HEK293 (cell line): ENCODE results near the gene SPINT2.

ENCODE experiments used
- CTCF ChIA-PET: fragments of 350-600 bp; formaldehyde crosslinking; extraction: SDS; loops from one replicate; lab custom pipeline; 2021; ENCODE audit warnings: antibody characterized with exemption; lab: Yijun Ruan, JAX
- POLR2A ChIA-PET: fragments of 300-600 bp; formaldehyde crosslinking; extraction: SDS; loops from one replicate; lab custom pipeline; 2020; ENCODE audit warnings: antibody characterized with exemption, inconsistent platforms; lab: Yijun Ruan, JAX
- H3K27ac ChIP-seq: fragments of 200-500 bp; sonication (Bioruptor generic); 2 replicates; pipeline ENCODE4 v1.5.1; 2014; ENCODE audit warnings: low read depth, low read length, control low read depth, inconsistent platforms; ENCODE audit errors: extremely low read depth
- H3K36me3 ChIP-seq, 2 experiments: fragments of 200-500 bp in 1 of 2; sonication (Bioruptor generic) in 1 of 2; 1 replicate in 1 of 2; 2 replicates in 1 of 2; pipeline ENCODE4 v1.5.1; 2014 to 2017; ENCODE audit warnings: inconsistent platforms in 2 of 2, low read length in 2 of 2; ENCODE audit not compliant: control insufficient read depth in 2 of 2, insufficient read depth in 1 of 2
- H3K4me1 ChIP-seq: fragments of 200-500 bp; sonication (Bioruptor generic); 2 replicates; pipeline ENCODE4 v1.5.1; 2014; ENCODE audit warnings: mild to moderate bottlenecking, low read length, inconsistent platforms; ENCODE audit not compliant: control insufficient read depth, insufficient read depth
- H3K4me3 ChIP-seq: 2 replicates; pipeline ENCODE4 v1.5.1; 2011; ENCODE audit warnings: low read depth, mild to moderate bottlenecking, control low read depth, low read length, moderate library complexity
- H3K9me3 ChIP-seq: fragments of 200-500 bp; sonication (Bioruptor generic); 2 replicates; pipeline ENCODE4 v1.5.1; 2014; ENCODE audit warnings: low read depth, low read length, inconsistent platforms; ENCODE audit not compliant: control insufficient read depth, insufficient read depth
- AEBP2 ChIP-seq: fragments of 450-650 bp; formaldehyde crosslinking; IDR thresholded peaks from 2 replicates; pipeline ENCODE4 v1.5.1; 2016; ENCODE audit warnings: missing biosample characterization, missing genetic modification characterization, borderline replicate concordance
- GLIS2 ChIP-seq: fragments of 450-650 bp; formaldehyde crosslinking; IDR thresholded peaks from 2 replicates; pipeline ENCODE4 v1.5.1; 2016; ENCODE audit warnings: missing biosample characterization, missing genetic modification characterization
- HIC1 ChIP-seq: fragments of 450-650 bp; formaldehyde crosslinking; IDR thresholded peaks from 2 replicates; pipeline ENCODE4 v1.5.1; 2016; ENCODE audit warnings: missing biosample characterization, missing genetic modification characterization
- INSM2 ChIP-seq: fragments of 450-650 bp; formaldehyde crosslinking; IDR thresholded peaks from 2 replicates; pipeline ENCODE4 v1.5.1; 2016; ENCODE audit warnings: missing biosample characterization, missing genetic modification characterization
- KLF1 ChIP-seq: fragments of 450-650 bp; formaldehyde crosslinking; IDR thresholded peaks from 2 replicates; pipeline ENCODE4 v1.5.1; 2016; ENCODE audit warnings: missing biosample characterization, missing genetic modification characterization
- KLF17 ChIP-seq: fragments of 450-650 bp; formaldehyde crosslinking; IDR thresholded peaks from 2 replicates; pipeline ENCODE4 v1.5.1; 2016; ENCODE audit warnings: missing biosample characterization, missing genetic modification characterization
- OSR2 ChIP-seq: fragments of 450-650 bp; formaldehyde crosslinking; IDR thresholded peaks from 2 replicates; pipeline ENCODE4 v1.5.1; 2016; ENCODE audit warnings: missing biosample characterization, missing genetic modification characterization
- ZNF132 ChIP-seq: fragments of 450-650 bp; formaldehyde crosslinking; IDR thresholded peaks from 2 replicates; pipeline ENCODE4 v1.5.1; 2017; ENCODE audit warnings: missing biosample characterization, missing genetic modification characterization, borderline replicate concordance
- ZNF157 ChIP-seq: fragments of 450-650 bp; formaldehyde crosslinking; IDR thresholded peaks from 2 replicates; pipeline ENCODE4 v1.5.1; 2016; ENCODE audit warnings: missing biosample characterization, missing genetic modification characterization
- ZNF324 ChIP-seq: fragments of 450-650 bp; formaldehyde crosslinking; IDR thresholded peaks from 2 replicates; pipeline ENCODE4 v1.5.1; 2016; ENCODE audit warnings: missing biosample characterization, missing genetic modification characterization
- ZNF548 ChIP-seq: fragments of 450-650 bp; formaldehyde crosslinking; IDR thresholded peaks from 2 replicates; pipeline ENCODE4 v1.5.1; 2016; ENCODE audit warnings: missing biosample characterization, missing genetic modification characterization
- ZNF580 ChIP-seq: fragments of 450-650 bp; formaldehyde crosslinking; IDR thresholded peaks from 2 replicates; pipeline ENCODE4 v1.5.1; 2016; ENCODE audit warnings: missing biosample characterization, missing genetic modification characterization
- ZNF600 ChIP-seq: fragments of 450-650 bp; formaldehyde crosslinking; IDR thresholded peaks from 2 replicates; pipeline ENCODE4 v1.5.1; 2016; ENCODE audit warnings: missing biosample characterization, missing genetic modification characterization
- ZNF677 ChIP-seq: fragments of 450-650 bp; IDR thresholded peaks from 2 replicates; pipeline ENCODE4 v1.5.0; 2018; ENCODE audit warnings: missing biosample characterization, mild to moderate bottlenecking, missing genetic modification characterization, moderate library complexity
- ZSCAN4 ChIP-seq: fragments of 450-650 bp; formaldehyde crosslinking; IDR thresholded peaks from 2 replicates; pipeline ENCODE4 v1.5.1; 2017; ENCODE audit warnings: missing biosample characterization, missing genetic modification characterization

SPINT2 gene

GRCh38 chr19:38233740-38234251 is 30.6 kb upstream of the SPINT2 start (continued):
- no peak for TF ChIP-seq ZSCAN4 (tag by site-specific recombination)

- no peaks in the 10 kb centered on the region for H3K9me3 ChIP-seq
- H3K27ac ChIP-seq, result no peak overlapping the region
- H3K4me3 ChIP-seq, result no peak overlapping the region
- no peaks in the 10 kb centered on the region for H3K4me1 ChIP-seq
- ChIA-PET CTCF (interaction anchor here (0.6 to 23.5 kb wide), 44 partner anchors 9 to 1157 kb away, joined by 3 to 316 read pairs (median 5); partner anchors contain the start of genes C19orf33, CATSPERG, FAM98C and GGN), POLR2A (interaction anchor here (0.7 to 2.3 kb wide), 6 partner anchors 9 to 168 kb away, joined by 3 to 10 read pairs (median 4); partner anchors contain the start of genes CATSPERG and FAM98C)
- TF ChIP-seq ZNF324 (tag by site-specific recombination) (no peak), HIC1 (tag by site-specific recombination) (no peak), KLF17 (tag by site-specific recombination) (no peak), OSR2 (tag by site-specific recombination) (no peak), ZNF132 (no peak), ZNF580 (tag by site-specific recombination) (no peak), GLIS2 (no peak)
- no peaks in the 10 kb centered on the region for H3K36me3 ChIP-seq
Measured at GRCh38 chr19:38234615-38235014, 29.8 kb upstream of the SPINT2 start.

GRCh38 chr19:38239816-38240215 is 24.6 kb upstream of the SPINT2 start:
- ChIA-PET CTCF (interaction anchor here (0.6 to 23.5 kb wide), 7 partner anchors 7 to 338 kb away, joined by 4 to 316 read pairs (median 7); partner anchors contain the start of genes CATSPERG, FAM98C, SIPA1L3 and WDR87), POLR2A (interaction anchor here (0.7 to 0.8 kb wide), 4 partner anchors 12 to 148 kb away, joined by 3 to 5 read pairs (median 4); partner anchors contain the start of gene GGN)
- no peak overlapping the region for H3K4me3 ChIP-seq
- H3K9me3 ChIP-seq, result no peaks in the 10 kb centered on the region
- no peak overlapping the region for H3K27ac ChIP-seq
- H3K36me3 ChIP-seq, result no peaks in the 10 kb centered on the region
- TF ChIP-seq ZNF157 (tag by site-specific recombination), result no peak
- TF ChIP-seq INSM2 (tag by site-specific recombination), result no peak
- TF ChIP-seq ZNF677 (tag by site-specific recombination), result peak; percentile 95
- TF ChIP-seq ZNF600, result no peak
- no peak for TF ChIP-seq AEBP2 (tag by site-specific recombination)
- no peak for TF ChIP-seq ZNF548 (tag by site-specific recombination)
- 0 out of 2 replicates have a peak, but pooled peaks have one; percentile 1 for TF ChIP-seq KLF1 (tag by site-specific recombination)
- TF ChIP-seq, all 188 proteins: peak for 2
- peaks cover 3% of the 10 kb centered on the region; the same call in 1 of the 2 replicates for H3K4me1 ChIP-seq
